ENCODE results near the gene CACNG7. TPM values are rescaled to one million over a fixed set of nuclear protein-coding genes. Genes with fewer than 3 reads are reported as not detected.

Gene CACNG7
- total RNA-seq, 4 donors from 2014 or later, result not detected

DNA sequence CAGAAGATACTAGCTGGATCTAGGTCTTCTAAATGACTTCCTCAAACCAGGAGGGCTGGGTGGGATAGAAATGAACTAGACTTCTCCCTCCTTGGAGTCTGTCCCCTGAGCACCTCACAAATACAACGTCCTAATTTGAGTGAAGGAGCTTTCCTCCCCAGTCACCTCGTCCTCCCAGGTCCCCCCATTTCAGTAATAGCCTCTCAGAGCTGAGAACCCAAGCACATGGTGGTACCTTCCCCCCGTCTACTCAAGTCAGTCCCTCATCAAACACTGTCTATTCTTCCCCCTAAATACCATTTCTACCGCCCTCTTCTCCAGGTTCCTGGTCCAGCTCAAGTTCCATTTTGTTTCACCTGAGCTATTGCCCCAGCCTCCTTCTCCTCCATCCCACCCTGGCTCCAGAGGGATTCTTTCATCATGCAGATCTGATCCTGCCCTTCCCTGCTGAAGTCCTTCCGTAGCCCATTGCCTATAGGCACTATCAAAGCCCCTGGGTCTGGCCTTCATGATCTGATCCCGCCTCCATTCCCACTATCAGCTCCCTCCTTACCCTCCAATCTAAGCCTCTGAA lies 32.3 kb upstream of the CACNG7 start:
- H3K27ac ChIP-seq, result no peak overlapping the region
- no peak for DNase-seq

DNA sequence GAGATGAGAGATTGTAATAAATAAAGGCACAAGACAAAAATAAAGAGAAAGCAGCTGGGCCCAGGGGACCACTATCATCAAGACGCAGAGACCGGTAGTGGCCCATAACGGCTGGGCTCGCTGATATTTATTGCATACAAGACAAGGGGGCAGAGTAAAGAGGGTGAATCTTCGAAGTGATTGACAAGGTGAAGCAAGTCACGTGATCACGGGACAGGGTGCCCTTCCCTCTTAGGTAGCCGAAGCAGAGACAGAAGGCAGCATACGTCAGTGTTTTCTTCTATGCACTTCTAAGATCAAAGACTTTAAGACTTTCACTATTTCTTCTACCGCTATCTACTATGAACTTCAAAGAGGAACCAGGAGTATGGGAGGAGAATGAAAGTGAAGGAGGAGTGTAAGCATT lies 31.7 kb upstream of the CACNG7 start:
- Histone ChIP-seq H3K4me3 (no peak overlapping the region), H3K27me3 (peaks cover 0 to 9% of the 10 kb centered on the region in 2 donors), H3K4me1 (peaks cover 3 to 45% (median 8%) of the 10 kb centered on the region in 4 donors), H3K9me3 (no peaks in the 10 kb centered on the region), H3K27ac (no peak overlapping the region), H3K36me3 (peaks cover 0 to 24% (median 0%) of the 10 kb centered on the region in 3 donors)
- no peak for DNase-seq
- no peak for TF ChIP-seq POLR2A (IDR thresholded peaks at IDR 0.05)
- TF ChIP-seq, protein P1, sequence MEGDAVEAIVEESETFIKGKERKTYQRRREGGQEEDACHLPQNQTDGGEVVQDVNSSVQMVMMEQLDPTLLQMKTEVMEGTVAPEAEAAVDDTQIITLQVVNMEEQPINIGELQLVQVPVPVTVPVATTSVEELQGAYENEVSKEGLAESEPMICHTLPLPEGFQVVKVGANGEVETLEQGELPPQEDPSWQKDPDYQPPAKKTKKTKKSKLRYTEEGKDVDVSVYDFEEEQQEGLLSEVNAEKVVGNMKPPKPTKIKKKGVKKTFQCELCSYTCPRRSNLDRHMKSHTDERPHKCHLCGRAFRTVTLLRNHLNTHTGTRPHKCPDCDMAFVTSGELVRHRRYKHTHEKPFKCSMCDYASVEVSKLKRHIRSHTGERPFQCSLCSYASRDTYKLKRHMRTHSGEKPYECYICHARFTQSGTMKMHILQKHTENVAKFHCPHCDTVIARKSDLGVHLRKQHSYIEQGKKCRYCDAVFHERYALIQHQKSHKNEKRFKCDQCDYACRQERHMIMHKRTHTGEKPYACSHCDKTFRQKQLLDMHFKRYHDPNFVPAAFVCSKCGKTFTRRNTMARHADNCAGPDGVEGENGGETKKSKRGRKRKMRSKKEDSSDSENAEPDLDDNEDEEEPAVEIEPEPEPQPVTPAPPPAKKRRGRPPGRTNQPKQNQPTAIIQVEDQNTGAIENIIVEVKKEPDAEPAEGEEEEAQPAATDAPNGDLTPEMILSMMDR (IDR thresholded peaks at IDR 0.05), result no peak

More for the DNA sequence above, 32.3 kb upstream of the CACNG7 start:
- H3K27me3 ChIP-seq, result peaks cover 0 to 3% of the 10 kb centered on the region in 2 donors
- peaks cover 0 to 24% (median 0%) of the 10 kb centered on the region in 3 donors for H3K36me3 ChIP-seq
- H3K4me3 ChIP-seq, result no peak overlapping the region
- no peaks in the 10 kb centered on the region for H3K9me3 ChIP-seq
- peaks cover under 1 to 45% (median 3%) of the 10 kb centered on the region in 4 donors for H3K4me1 ChIP-seq
- no peak for TF ChIP-seq POLR2A (IDR thresholded peaks at IDR 0.05)
- TF ChIP-seq, protein P1 (IDR thresholded peaks at IDR 0.05), result no peak

DNA sequence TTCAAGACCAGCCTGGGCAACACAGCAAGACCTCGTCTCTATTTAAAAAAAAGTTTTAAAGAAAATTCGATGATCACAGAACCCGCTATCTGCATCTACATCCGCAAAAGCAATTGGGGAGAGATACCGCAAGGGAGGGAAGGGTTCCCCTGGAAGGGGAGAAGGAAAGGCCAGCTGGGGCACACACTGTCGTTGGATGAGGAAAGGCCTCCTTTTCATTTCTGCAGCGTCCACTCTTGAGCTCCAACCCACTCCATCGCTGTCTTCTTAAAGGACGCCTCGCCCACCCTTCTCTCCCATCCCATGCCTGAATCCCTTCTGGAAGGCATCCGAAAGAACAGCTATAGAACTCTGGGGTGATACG lies 30.3 kb upstream of the CACNG7 start:
- DNase-seq, result no peak
- TF ChIP-seq, protein P1 (IDR thresholded peaks at IDR 0.05), result no peak
- no peak for TF ChIP-seq POLR2A (IDR thresholded peaks at IDR 0.05)
- Histone ChIP-seq H3K27me3 (peaks cover 0 to 21% of the 10 kb centered on the region in 2 donors), H3K4me1 (peaks cover 3 to 45% (median 8%) of the 10 kb centered on the region in 4 donors), H3K36me3 (peaks cover 0 to 20% (median 0%) of the 10 kb centered on the region in 3 donors), H3K9me3 (no peaks in the 10 kb centered on the region), H3K4me3 (peak overlapping the region; percentile 14 to 63 (median 38)), H3K27ac (no peak overlapping the region)

DNA sequence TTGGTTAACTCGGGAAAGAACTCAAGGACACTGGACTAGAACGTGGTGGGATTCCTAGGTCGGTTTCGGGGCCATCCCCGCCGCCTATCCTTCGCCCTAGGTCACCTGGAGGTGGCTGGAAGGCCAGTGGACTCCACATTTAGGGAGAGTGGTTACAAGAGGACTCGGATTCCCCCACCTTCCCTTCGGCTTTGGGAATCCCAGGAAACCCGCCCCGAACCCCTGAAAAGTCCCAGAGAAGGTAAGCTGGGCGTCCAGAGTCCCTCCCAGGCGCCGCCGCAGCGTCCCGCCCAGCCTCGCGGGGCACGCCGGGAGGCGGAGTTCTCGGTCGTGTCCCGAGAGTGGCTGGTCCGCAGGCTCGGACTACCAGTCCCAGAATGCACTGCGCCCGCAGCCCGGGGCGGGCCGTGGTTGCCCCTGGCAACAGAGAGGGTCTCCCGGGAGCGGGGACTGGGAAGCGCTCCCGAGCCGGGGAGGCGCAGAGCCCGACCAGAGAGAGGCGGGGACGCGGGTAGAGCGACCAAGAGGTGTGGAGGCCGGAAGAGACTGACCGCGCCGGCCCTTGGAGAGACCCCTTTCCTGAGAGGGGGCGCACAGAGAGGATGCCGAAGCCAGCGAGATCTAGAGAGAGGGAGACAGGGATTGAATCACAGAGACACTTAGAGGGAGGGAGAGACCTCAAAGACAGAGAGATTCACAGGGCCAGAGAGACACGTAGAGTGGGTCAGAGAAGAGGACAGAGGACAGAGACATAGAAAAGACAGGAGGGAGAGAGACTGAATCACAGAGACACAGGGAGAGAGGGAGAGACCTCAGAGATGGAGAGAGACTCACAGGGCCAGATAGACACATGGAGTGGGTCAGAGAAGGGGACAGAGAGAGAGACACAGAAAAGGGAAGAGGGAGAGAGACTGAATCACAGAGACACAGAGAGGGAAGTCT lies 29.7 kb upstream of the CACNG7 start:
- Histone ChIP-seq H3K27me3 (peaks cover 0 to 21% of the 10 kb centered on the region in 2 donors), H3K4me1 (peaks cover 3 to 39% (median 8%) of the 10 kb centered on the region in 4 donors), H3K4me3 (peak overlapping the region; percentile 14 to 63 (median 38)), H3K36me3 (peaks cover 0 to 13% (median 0%) of the 10 kb centered on the region in 3 donors), H3K27ac (no peak overlapping the region), H3K9me3 (no peaks in the 10 kb centered on the region)
- TF ChIP-seq, protein P1 (IDR thresholded peaks at IDR 0.05), result no peak
- no peak for TF ChIP-seq POLR2A (IDR thresholded peaks at IDR 0.05)
- DNase-seq, result peak; percentile 60 to 93 (median 88)

DNA sequence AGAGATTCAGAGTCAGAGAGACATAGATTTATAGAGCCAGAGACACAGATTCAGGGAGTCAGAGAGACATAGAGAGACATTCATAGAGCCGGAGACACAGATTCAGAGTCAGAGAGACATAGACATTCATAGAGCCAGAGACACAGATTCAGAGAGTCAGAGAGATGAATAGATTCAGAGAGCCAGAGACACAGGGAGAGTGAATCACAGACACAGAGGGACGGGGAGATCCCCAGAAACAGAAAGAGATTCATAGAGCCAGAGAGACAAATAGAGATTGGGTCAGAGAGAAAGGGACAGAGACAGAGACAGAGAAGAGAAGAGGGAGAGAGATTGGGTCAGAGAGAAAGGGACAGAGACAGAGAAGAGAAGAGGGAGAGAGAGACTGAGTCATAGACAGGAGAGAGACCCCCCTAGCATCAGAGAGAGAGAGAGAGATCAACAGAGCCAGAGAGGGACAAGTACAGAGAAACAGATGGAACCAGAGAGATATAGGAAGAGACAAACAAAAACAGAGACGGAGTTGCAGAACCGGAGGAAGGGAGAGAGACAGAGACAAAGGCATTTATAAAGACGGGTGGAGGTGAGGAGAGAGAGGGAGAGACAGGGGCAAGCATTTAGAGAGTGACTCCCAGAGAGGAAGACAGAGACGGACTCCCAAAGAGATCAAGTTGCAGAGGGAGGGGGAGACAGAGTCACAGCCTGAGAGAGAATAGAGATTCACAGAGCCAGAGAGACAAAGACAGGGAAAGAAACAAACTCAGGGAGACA lies 28.2 kb upstream of the CACNG7 start:
- TF ChIP-seq, protein P1 (IDR thresholded peaks at IDR 0.05), result no peak
- no peak for TF ChIP-seq POLR2A (IDR thresholded peaks at IDR 0.05)
- Histone ChIP-seq H3K9me3 (no peaks in the 10 kb centered on the region), H3K36me3 (peaks cover 0 to 1% (median 0%) of the 10 kb centered on the region in 3 donors), H3K27ac (no peak overlapping the region), H3K4me3 (no peak overlapping the region), H3K4me1 (peaks cover 3 to 32% (median 8%) of the 10 kb centered on the region in 4 donors), H3K27me3 (peaks cover 0 to 21% of the 10 kb centered on the region in 2 donors)
- no peak for DNase-seq
